Activated CD8-positive, alpha-beta T cell treated with anti-CD3 and anti-CD28 coated beads for 36 hours (primary cell): ENCODE data around the gene FNDC7. TPM values are rescaled to one million over a fixed set of nuclear protein-coding genes. Genes with fewer than 3 reads are reported as not detected.

Experiments
- ATAC-seq: fragments of 200-7000 bp; cut with Tn5 transposase; one replicate; pipeline ENCODE4 v1.10.0; 2021; ENCODE audit warnings: mild to moderate bottlenecking, moderate library complexity
- CTCF ChIA-PET: fragments of 350-600 bp; sonication (Branson Sonifier 250); formaldehyde crosslinking; loops from one replicate; lab custom pipeline; 2021; ENCODE audit warnings: antibody characterized with exemption; lab: Charles Lee
- POLR2A ChIA-PET: fragments of 350-600 bp; sonication (Branson Sonifier 250); formaldehyde crosslinking; loops from one replicate; lab custom pipeline; 2021; ENCODE audit warnings: antibody characterized with exemption; lab: Charles Lee
- DNase-seq: peaks from one replicate; pipeline ENCODE4 v3.0.0-alpha.2; 2020
- H3K27ac Mint-ChIP-seq: one replicate; pipeline ENCODE4 v1.8.0; 2021; ENCODE audit warnings: mild to moderate bottlenecking, mixed read lengths
- H3K27me3 Mint-ChIP-seq: one replicate; pipeline ENCODE4 v1.8.0; 2021; ENCODE audit warnings: mixed read lengths
- H3K36me3 Mint-ChIP-seq: one replicate; pipeline ENCODE4 v1.8.0; 2021; ENCODE audit warnings: low read depth, mixed read lengths
- H3K4me1 Mint-ChIP-seq: one replicate; pipeline ENCODE4 v1.8.0; 2021; ENCODE audit warnings: low read depth, mixed read lengths
- H3K4me3 Mint-ChIP-seq: one replicate; pipeline ENCODE4 v1.8.0; 2021; ENCODE audit warnings: mild to moderate bottlenecking, moderate library complexity, mixed read lengths
- H3K9me3 Mint-ChIP-seq: one replicate; pipeline ENCODE4 v1.8.0; 2021; ENCODE audit warnings: mixed read lengths
- intact Hi-C: fragments of 100-400 bp; cut with micrococcal nuclease; formaldehyde crosslinking; loops from one replicate; pipeline ENCODE4 v1.10.0; 2022
- total RNA-seq, 2 experiments: library from RNA; stranded (reverse); gene quantifications; one replicate each; pipeline ENCODE4 v1.2.3, GENCODE V29; 2021
- TF ChIP-seq, protein P1 (sequence below): fragments of 200-600 bp; IDR thresholded peaks from one replicate; pipeline ENCODE4 v1.8.0; 2022; ENCODE audit warnings: antibody characterized with exemption, mild to moderate bottlenecking

The FNDC7 gene
- total RNA-seq, 2 experiments from 2014 or later: 0.20 TPM; not detected in 1

DNA sequence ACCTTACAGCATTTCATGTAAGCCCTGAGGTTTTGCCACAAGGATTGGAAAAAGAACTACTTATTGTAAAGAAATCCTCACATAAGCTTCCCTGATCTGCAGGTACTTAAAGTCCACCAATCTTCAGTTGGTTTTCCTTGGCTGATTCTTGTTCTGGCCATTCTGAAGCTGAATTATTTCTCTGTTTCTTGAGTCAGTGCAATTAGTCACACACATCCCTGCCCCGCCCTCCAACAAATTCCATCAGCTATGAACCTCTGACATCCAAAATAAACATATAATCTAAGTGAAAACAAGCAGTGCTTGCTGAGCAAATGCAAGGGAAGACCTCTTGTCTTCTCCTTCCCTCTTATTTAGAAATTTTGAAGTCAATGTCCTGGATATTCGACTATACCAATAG lies 8.2 kb upstream of the FNDC7 start:
- no peaks in the 10 kb centered on the region for H3K27me3 Mint-ChIP-seq
- peak overlapping the region; percentile 89 for H3K27ac Mint-ChIP-seq
- H3K36me3 Mint-ChIP-seq: peaks cover 28% of the 10 kb centered on the region
- H3K4me1 Mint-ChIP-seq: peaks cover 50% of the 10 kb centered on the region
- ATAC-seq (no peak), DNase-seq (peak; percentile 30)
- intact Hi-C loops: no loop called here
- POLR2A ChIA-PET: interaction anchor here (0.9 to 4.0 kb wide), 5 partner anchors 12 to 57 kb away, joined by 3 to 32 read pairs (median 7); partner anchors contain the start of gene PRPF38B
- TF ChIP-seq, protein P1, sequence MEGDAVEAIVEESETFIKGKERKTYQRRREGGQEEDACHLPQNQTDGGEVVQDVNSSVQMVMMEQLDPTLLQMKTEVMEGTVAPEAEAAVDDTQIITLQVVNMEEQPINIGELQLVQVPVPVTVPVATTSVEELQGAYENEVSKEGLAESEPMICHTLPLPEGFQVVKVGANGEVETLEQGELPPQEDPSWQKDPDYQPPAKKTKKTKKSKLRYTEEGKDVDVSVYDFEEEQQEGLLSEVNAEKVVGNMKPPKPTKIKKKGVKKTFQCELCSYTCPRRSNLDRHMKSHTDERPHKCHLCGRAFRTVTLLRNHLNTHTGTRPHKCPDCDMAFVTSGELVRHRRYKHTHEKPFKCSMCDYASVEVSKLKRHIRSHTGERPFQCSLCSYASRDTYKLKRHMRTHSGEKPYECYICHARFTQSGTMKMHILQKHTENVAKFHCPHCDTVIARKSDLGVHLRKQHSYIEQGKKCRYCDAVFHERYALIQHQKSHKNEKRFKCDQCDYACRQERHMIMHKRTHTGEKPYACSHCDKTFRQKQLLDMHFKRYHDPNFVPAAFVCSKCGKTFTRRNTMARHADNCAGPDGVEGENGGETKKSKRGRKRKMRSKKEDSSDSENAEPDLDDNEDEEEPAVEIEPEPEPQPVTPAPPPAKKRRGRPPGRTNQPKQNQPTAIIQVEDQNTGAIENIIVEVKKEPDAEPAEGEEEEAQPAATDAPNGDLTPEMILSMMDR: no peak
- CTCF ChIA-PET: interaction anchor here (0.9 to 4.3 kb wide), 2 partner anchors 11 to 44 kb away, joined by 3 to 21 read pairs; partner anchors contain the start of genes HENMT1 and PRPF38B
- H3K9me3 Mint-ChIP-seq: no peaks in the 10 kb centered on the region
- no peak overlapping the region for H3K4me3 Mint-ChIP-seq

- H3K27ac Mint-ChIP-seq: no peak overlapping the region
- intact Hi-C loops: no loop called here
Observed at GRCh38 chr1:108706643-108707042, 6.1 kb upstream of the FNDC7 start.

GRCh38 chr1:108708691-108709660 lies 3.7 kb upstream of the FNDC7 start:
- POLR2A ChIA-PET: interaction anchor here (1.0 to 1.4 kb wide), 4 partner anchors 14 to 18 kb away, joined by 3 to 5 read pairs (median 5); partner anchors contain the start of gene PRPF38B
- TF ChIP-seq, protein P1: peak; percentile 68
- Mint-ChIP-seq H3K9me3 (no peaks in the 10 kb centered on the region), H3K4me1 (peaks cover 20% of the 10 kb centered on the region), H3K27ac (no peak overlapping the region), H3K4me3 (no peak overlapping the region), H3K36me3 (no peaks in the 10 kb centered on the region), H3K27me3 (peaks cover 2% of the 10 kb centered on the region)
- intact Hi-C loops: no loop called here
- ATAC-seq: peak; percentile 85
- DNase-seq: peak; percentile 85
- CTCF ChIA-PET: interaction anchor here (0.6 to 2.5 kb wide), 21 partner anchors 8 to 196 kb away, joined by 3 to 12 read pairs (median 4); partner anchors contain the start of genes EEIG2 and PRPF38B

More at GRCh38 chr1:108706643-108707042, 6.1 kb upstream of the FNDC7 start:
- ATAC-seq: no peak
- ChIA-PET CTCF (no interaction called here), POLR2A (interaction anchor here (1.0 kb wide), 1 partner anchor 9 kb away, joined by 3 read pairs; no protein-coding TSS in a partner anchor)
- no peaks in the 10 kb centered on the region for H3K27me3 Mint-ChIP-seq
- H3K36me3 Mint-ChIP-seq: peaks cover 9% of the 10 kb centered on the region
- no peaks in the 10 kb centered on the region for H3K9me3 Mint-ChIP-seq
- no peak overlapping the region for H3K4me3 Mint-ChIP-seq
- peaks cover 34% of the 10 kb centered on the region for H3K4me1 Mint-ChIP-seq
- TF ChIP-seq, protein P1: no peak
- DNase-seq: no peak

GRCh38 chr1:108715932-108716331 lies 3.2 kb downstream of the FNDC7 start:
- TF ChIP-seq, protein P1: no peak
- no peak for DNase-seq
- no peaks in the 10 kb centered on the region for H3K36me3 Mint-ChIP-seq
- ChIA-PET POLR2A (interaction anchor here (1.1 kb wide), 1 partner anchor 55 kb away, joined by 3 read pairs; the partner anchor contains the start of gene HENMT1), CTCF (no interaction called here)
- H3K27ac Mint-ChIP-seq: no peak overlapping the region
- no peak for ATAC-seq
- no peaks in the 10 kb centered on the region for H3K9me3 Mint-ChIP-seq
- intact Hi-C loops: no loop called here
- peaks cover 2% of the 10 kb centered on the region for H3K27me3 Mint-ChIP-seq
- no peaks in the 10 kb centered on the region for H3K4me1 Mint-ChIP-seq
- no peak overlapping the region for H3K4me3 Mint-ChIP-seq
